Measurements from ENCODE around the gene HUNK. TPM values are rescaled to one million over a fixed set of nuclear protein-coding genes. Genes with fewer than 3 reads are reported as not detected.

The HUNK gene
- total and polyA plus RNA-seq, 2 experiments from 2014 or later: 1.6 to 5.1 TPM

DNA sequence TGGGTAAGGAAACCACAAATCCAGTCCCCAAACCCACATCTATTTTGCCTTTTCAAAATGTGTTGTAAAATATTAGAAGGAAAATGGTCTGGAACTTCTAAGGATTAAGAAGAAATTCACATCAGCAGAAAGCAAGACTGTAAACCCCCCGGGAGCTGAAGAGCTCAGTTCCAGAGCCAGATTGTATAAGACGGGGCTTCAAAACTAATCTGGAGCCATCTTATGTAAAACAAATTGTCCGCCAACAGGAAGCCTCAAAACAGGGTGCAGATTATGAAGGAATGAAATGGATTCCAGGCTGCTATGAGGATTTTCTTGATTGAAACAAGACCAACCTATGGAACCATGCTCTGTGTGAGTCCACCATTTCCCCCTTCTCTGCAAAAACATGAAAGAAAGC lies 25.1 kb upstream of the HUNK start:
- H3K27ac Mint-ChIP-seq: no peak overlapping the region
- Histone ChIP-seq H2AFZ (0 out of 2 replicates have a peak overlapping the region, but pooled peaks have one; percentile 52), H4K20me1 (replicated peaks; ENCODE audit: insufficient read depth) (no peaks in the 10 kb centered on the region), H3K36me3 (ENCODE audit: insufficient read depth) (no peaks in the 10 kb centered on the region), H3K27ac (ENCODE audit: low read depth) (no peak overlapping the region), H3K4me2 (no peak overlapping the region), H3K9me2 (ENCODE audit: insufficient read depth) (peaks cover 6% of the 10 kb centered on the region; the same call in 1 of the 2 replicates), H3K4me1 (ENCODE audit: insufficient read depth) (peaks cover 16% of the 10 kb centered on the region; the same call in 1 of the 2 replicates), H3K4me3 (no peak overlapping the region), H3F3A (replicated peaks; ENCODE audit: low read depth) (no peaks in the 10 kb centered on the region), H3K27me3 (ENCODE audit: insufficient read depth) (no peaks in the 10 kb centered on the region), H3K79me2 (replicated peaks; ENCODE audit: insufficient read depth) (no peaks in the 10 kb centered on the region)
- H3K9me3 Mint-ChIP-seq: peaks cover 7% of the 10 kb centered on the region
- H3K4me3 Mint-ChIP-seq: no peak overlapping the region
- peaks cover 12% of the 10 kb centered on the region for H3K4me1 Mint-ChIP-seq
- H3K36me3 Mint-ChIP-seq (ENCODE audit: low read depth): no peaks in the 10 kb centered on the region
- no peak for DNase-seq (ENCODE audit: low spot score)
- H3K27me3 Mint-ChIP-seq (ENCODE audit: insufficient read depth, low read depth, poor library complexity): peaks cover 2% of the 10 kb centered on the region
- TF ChIP-seq REST (IDR thresholded peaks at IDR 0.05; ENCODE audit: unreplicated experiment) (no peak), ETS1 (IDR thresholded peaks at IDR 0.05) (no peak), EZH2phosphoT487 (IDR thresholded peaks at IDR 0.05; ENCODE audit: unreplicated experiment) (no peak), STAT1 (IDR thresholded peaks at IDR 0.05; ENCODE audit: unreplicated experiment) (no peak), ZNF331 (CRISPR knock-in tag; IDR thresholded peaks at IDR 0.05; ENCODE audit: low read depth) (no peak), CREB1 (CRISPR knock-in tag; IDR thresholded peaks at IDR 0.05; ENCODE audit: low read depth) (no peak), JUNB (IDR thresholded peaks at IDR 0.05; ENCODE audit: unreplicated experiment) (no peak), CTCF (conservative IDR thresholded peaks at IDR 0.05; ENCODE audit: low read depth in 2 of 2) (no peak), EZH2 (IDR thresholded peaks at IDR 0.05; ENCODE audit: low read depth, unreplicated experiment) (no peak), POLR2AphosphoS5 (IDR thresholded peaks at IDR 0.05; ENCODE audit: low read depth) (no peak), ZNF114 (CRISPR knock-in tag; IDR thresholded peaks at IDR 0.05) (no peak), NANOG (IDR thresholded peaks at IDR 0.05; ENCODE audit: borderline replicate concordance) (no peak)
- TF ChIP-seq, protein P1, sequence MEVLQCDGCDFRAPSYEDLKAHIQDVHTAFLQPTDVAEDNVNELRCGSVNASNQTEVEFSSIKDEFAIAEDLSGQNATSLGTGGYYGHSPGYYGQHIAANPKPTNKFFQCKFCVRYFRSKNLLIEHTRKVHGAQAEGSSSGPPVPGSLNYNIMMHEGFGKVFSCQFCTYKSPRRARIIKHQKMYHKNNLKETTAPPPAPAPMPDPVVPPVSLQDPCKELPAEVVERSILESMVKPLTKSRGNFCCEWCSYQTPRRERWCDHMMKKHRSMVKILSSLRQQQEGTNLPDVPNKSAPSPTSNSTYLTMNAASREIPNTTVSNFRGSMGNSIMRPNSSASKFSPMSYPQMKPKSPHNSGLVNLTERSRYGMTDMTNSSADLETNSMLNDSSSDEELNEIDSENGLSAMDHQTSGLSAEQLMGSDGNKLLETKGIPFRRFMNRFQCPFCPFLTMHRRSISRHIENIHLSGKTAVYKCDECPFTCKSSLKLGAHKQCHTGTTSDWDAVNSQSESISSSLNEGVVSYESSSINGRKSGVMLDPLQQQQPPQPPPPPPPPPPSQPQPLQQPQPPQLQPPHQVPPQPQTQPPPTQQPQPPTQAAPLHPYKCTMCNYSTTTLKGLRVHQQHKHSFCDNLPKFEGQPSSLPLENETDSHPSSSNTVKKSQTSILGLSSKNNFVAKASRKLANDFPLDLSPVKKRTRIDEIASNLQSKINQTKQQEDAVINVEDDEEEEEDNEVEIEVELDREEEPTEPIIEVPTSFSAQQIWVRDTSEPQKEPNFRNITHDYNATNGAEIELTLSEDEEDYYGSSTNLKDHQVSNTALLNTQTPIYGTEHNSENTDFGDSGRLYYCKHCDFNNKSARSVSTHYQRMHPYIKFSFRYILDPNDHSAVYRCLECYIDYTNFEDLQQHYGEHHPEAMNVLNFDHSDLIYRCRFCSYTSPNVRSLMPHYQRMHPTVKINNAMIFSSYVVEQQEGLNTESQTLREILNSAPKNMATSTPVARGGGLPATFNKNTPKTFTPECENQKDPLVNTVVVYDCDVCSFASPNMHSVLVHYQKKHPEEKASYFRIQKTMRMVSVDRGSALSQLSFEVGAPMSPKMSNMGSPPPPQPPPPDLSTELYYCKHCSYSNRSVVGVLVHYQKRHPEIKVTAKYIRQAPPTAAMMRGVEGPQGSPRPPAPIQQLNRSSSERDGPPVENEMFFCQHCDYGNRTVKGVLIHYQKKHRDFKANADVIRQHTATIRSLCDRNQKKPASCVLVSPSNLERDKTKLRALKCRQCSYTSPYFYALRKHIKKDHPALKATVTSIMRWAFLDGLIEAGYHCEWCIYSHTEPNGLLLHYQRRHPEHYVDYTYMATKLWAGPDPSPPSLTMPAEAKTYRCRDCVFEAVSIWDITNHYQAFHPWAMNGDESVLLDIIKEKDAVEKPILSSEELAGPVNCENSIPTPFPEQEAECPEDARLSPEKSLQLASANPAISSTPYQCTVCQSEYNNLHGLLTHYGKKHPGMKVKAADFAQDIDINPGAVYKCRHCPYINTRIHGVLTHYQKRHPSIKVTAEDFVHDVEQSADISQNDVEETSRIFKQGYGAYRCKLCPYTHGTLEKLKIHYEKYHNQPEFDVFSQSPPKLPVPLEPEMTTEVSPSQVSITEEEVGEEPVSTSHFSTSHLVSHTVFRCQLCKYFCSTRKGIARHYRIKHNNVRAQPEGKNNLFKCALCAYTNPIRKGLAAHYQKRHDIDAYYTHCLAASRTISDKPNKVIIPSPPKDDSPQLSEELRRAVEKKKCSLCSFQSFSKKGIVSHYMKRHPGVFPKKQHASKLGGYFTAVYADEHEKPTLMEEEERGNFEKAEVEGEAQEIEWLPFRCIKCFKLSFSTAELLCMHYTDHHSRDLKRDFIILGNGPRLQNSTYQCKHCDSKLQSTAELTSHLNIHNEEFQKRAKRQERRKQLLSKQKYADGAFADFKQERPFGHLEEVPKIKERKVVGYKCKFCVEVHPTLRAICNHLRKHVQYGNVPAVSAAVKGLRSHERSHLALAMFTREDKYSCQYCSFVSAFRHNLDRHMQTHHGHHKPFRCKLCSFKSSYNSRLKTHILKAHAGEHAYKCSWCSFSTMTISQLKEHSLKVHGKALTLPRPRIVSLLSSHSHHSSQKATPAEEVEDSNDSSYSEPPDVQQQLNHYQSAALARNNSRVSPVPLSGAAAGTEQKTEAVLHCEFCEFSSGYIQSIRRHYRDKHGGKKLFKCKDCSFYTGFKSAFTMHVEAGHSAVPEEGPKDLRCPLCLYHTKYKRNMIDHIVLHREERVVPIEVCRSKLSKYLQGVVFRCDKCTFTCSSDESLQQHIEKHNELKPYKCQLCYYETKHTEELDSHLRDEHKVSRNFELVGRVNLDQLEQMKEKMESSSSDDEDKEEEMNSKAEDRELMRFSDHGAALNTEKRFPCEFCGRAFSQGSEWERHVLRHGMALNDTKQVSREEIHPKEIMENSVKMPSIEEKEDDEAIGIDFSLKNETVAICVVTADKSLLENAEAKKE (CRISPR knock-in tag; IDR thresholded peaks at IDR 0.05): no peak
- ATAC-seq: no peak
